Keratinocyte (primary cell): ENCODE measurements around the gene LRFN4. TPM values are rescaled to one million over a fixed set of nuclear protein-coding genes. Genes with fewer than 3 reads are reported as not detected.

ENCODE experiments used
- DNase-seq: peaks from one replicate; pipeline ENCODE4 v3.0.0-alpha.2; 2011; ENCODE audit warnings: low read depth, missing footprints, low spot score
- FAIRE-seq: peaks from 2 replicates; lab custom pipeline; 2011; peaks lifted over from hg19 to GRCh38; lab: Jason Lieb, UNC
- H2AFZ ChIP-seq: 2 replicates; pipeline ENCODE4 v1.6.0; 2012; ENCODE audit warnings: low read length, control low read depth, inconsistent platforms; ENCODE audit not compliant: control insufficient read depth
- H3K27ac ChIP-seq: 2 replicates; pipeline ENCODE4 v1.5.1; 2011; ENCODE audit warnings: low read length; ENCODE audit not compliant: control insufficient read depth, insufficient read depth
- H3K27me3 ChIP-seq: 3 replicates; pipeline ENCODE4 v1.6.0; 2011; ENCODE audit warnings: low read length; ENCODE audit not compliant: control insufficient read depth, insufficient read depth; ENCODE audit errors: extremely low read depth
- H3K36me3 ChIP-seq, 2 experiments: 2 replicates in 1 of 2; 3 replicates in 1 of 2; pipeline ENCODE4 v1.5.1; 2011; ENCODE audit warnings: low read length in 2 of 2, mild to moderate bottlenecking in 1 of 2; ENCODE audit not compliant: control insufficient read depth in 2 of 2, insufficient read depth in 2 of 2; ENCODE audit errors: extremely low read depth in 1 of 2
- H3K4me1 ChIP-seq: 3 replicates; pipeline ENCODE4 v1.5.1; 2011; ENCODE audit warnings: low read length; ENCODE audit not compliant: control insufficient read depth, insufficient read depth; ENCODE audit errors: extremely low read depth
- H3K4me2 ChIP-seq: 3 replicates; pipeline ENCODE4 v1.6.0; 2011; ENCODE audit warnings: low read depth, low read length; ENCODE audit not compliant: control insufficient read depth, insufficient read depth; ENCODE audit errors: extremely low read depth
- H3K4me3 ChIP-seq, 3 experiments: fragments of 200-600 bp in 1 of 3; sonication (generic) in 1 of 3; 2 replicates in 2 of 3; 3 replicates in 1 of 3; pipeline ENCODE4 v1.5.1; 2011 to 2016; ENCODE audit warnings: low read length in 3 of 3, mild to moderate bottlenecking in 3 of 3, control low read depth in 2 of 3, inconsistent platforms in 1 of 3, low read depth in 1 of 3, mixed read lengths in 1 of 3, mixed run types in 1 of 3, moderate library complexity in 1 of 3; ENCODE audit not compliant: control insufficient read depth in 2 of 3, insufficient read depth in 2 of 3; ENCODE audit errors: extremely low read depth in 1 of 3
- H3K79me2 ChIP-seq: 2 replicates; pipeline ENCODE4 v1.6.0; 2012; ENCODE audit warnings: low read length; ENCODE audit not compliant: control insufficient read depth, insufficient read depth
- H3K9ac ChIP-seq: 3 replicates; pipeline ENCODE4 v1.6.0; 2011; ENCODE audit warnings: low read length; ENCODE audit not compliant: control insufficient read depth, insufficient read depth; ENCODE audit errors: extremely low read depth
- H3K9me1 ChIP-seq: 3 replicates; pipeline ENCODE4 v1.6.0; 2011; ENCODE audit warnings: low read length; ENCODE audit not compliant: control insufficient read depth, insufficient read depth; ENCODE audit errors: extremely low read depth
- H3K9me3 ChIP-seq: 2 replicates; pipeline ENCODE4 v1.5.1; 2012; ENCODE audit warnings: low read depth, low read length; ENCODE audit not compliant: control insufficient read depth
- H4K20me1 ChIP-seq: 3 replicates; pipeline ENCODE4 v1.6.0; 2011; ENCODE audit warnings: low read length; ENCODE audit not compliant: control insufficient read depth, insufficient read depth; ENCODE audit errors: extremely low read depth
- EZH2 ChIP-seq: IDR thresholded peaks from one replicate; pipeline ENCODE4 v1.6.1; 2012; ENCODE audit warnings: inconsistent platforms, mild to moderate bottlenecking, low read length, moderate library complexity
- dilution Hi-C: fragments of 300-500 bp; cut with MboI; formaldehyde crosslinking; loops from one replicate; pipeline ENCODE4 v1.7.0; 2020; ENCODE audit warnings: low sequenced_read_pairs; ENCODE audit not compliant: extremely low pct_ligation_motif_present
- polyA plus RNA-seq, 5 experiments: library from polyadenylated mRNA; depleted of rRNA in 3 of 5; stranded (reverse) in 3 of 5; stranded (forward) in 1 of 5; unstranded in 1 of 5; fragments of >200 nt; gene quantifications; 1 replicate in 1 of 5; 2 replicates in 3 of 5; 3 replicates in 1 of 5; pipeline versions ENCODE4 v1.2.1 to v1.2.3, GENCODE V29; 2011 to 2012; ENCODE audit warnings: missing spikeins in 2 of 5, low read depth in 1 of 5, low replicate concordance in 1 of 5
- TF ChIP-seq, protein P1 (sequence below), 3 experiments: IDR thresholded peaks in 1 of 3; conservative IDR thresholded peaks in 1 of 3; optimal IDR thresholded peaks in 1 of 3; 2 replicates in 2 of 3; 3 replicates in 1 of 3; pipeline versions ENCODE3 to v1.5.1; 2011; ENCODE audit warnings: low read length in 3 of 3, mild to moderate bottlenecking in 3 of 3, moderate library complexity in 2 of 3, control low read depth in 1 of 3, inconsistent platforms in 1 of 3; ENCODE audit not compliant: insufficient read depth in 2 of 3; ENCODE audit errors: extremely low read depth in 1 of 3

The LRFN4 gene
- polyA plus RNA-seq, 1 donor (not counting 4 experiments of a cell fraction or from before 2014, with no cell fraction given), result 1.1 TPM

DNA sequence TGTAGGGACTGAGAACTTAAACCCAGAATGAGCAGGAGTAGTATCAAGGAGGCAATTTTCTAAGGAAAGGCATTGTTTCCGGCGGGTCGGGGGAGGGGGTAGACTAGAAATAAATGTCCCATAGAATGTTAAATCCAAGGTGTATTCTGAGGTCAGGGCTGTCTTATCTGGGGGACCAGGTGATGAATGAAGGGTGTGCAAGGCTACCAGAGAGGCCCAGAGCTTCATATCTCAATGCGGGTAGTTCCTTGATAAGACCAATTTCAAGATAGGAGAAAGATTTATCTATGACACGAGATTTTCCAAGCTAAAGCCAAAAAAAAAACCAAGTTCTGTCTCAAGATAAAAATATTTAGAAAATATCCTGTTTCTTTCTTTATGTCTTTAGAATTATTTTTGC lies 21.9 kb upstream of the LRFN4 start:
- H4K20me1 ChIP-seq, result no peaks in the 10 kb centered on the region
- H3K4me3 ChIP-seq, result no peak overlapping the region
- no peaks in the 10 kb centered on the region for H3K9me1 ChIP-seq
- peaks cover 2% of the 10 kb centered on the region for H3K79me2 ChIP-seq
- DNase-seq (no peak), FAIRE-seq (no peak)
- peaks cover 9 to 11% of the 10 kb centered on the region in 2 experiments for H3K36me3 ChIP-seq
- H3K27ac ChIP-seq, result no peak overlapping the region
- dilution Hi-C loops, result no loop called here
- no peaks in the 10 kb centered on the region for H3K4me1 ChIP-seq
- H2AFZ ChIP-seq, result no peak overlapping the region
- no peaks in the 10 kb centered on the region for H3K27me3 ChIP-seq
- no peaks in the 10 kb centered on the region for H3K9me3 ChIP-seq
- H3K9ac ChIP-seq, result no peak overlapping the region
- no peak for TF ChIP-seq EZH2
- TF ChIP-seq, protein P1, sequence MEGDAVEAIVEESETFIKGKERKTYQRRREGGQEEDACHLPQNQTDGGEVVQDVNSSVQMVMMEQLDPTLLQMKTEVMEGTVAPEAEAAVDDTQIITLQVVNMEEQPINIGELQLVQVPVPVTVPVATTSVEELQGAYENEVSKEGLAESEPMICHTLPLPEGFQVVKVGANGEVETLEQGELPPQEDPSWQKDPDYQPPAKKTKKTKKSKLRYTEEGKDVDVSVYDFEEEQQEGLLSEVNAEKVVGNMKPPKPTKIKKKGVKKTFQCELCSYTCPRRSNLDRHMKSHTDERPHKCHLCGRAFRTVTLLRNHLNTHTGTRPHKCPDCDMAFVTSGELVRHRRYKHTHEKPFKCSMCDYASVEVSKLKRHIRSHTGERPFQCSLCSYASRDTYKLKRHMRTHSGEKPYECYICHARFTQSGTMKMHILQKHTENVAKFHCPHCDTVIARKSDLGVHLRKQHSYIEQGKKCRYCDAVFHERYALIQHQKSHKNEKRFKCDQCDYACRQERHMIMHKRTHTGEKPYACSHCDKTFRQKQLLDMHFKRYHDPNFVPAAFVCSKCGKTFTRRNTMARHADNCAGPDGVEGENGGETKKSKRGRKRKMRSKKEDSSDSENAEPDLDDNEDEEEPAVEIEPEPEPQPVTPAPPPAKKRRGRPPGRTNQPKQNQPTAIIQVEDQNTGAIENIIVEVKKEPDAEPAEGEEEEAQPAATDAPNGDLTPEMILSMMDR (optimal IDR thresholded peaks at IDR 0.05 in 1 of 3, IDR thresholded peaks at IDR 0.05 in 1 of 3, conservative IDR thresholded peaks at IDR 0.05 in 1 of 3; ENCODE audit: extremely low read depth in 1 of 3, insufficient read depth in 2 of 3, low read length in 3 of 3), result no peak
- no peak overlapping the region for H3K4me2 ChIP-seq

GRCh38 chr11:66835768-66836405 lies 21.0 kb upstream of the LRFN4 start:
- no peaks in the 10 kb centered on the region for H3K27me3 ChIP-seq
- no peaks in the 10 kb centered on the region for H3K4me1 ChIP-seq
- no peak for FAIRE-seq
- TF ChIP-seq, protein P1 (optimal IDR thresholded peaks at IDR 0.05 in 1 of 3, IDR thresholded peaks at IDR 0.05 in 1 of 3, conservative IDR thresholded peaks at IDR 0.05 in 1 of 3; ENCODE audit: extremely low read depth in 1 of 3, insufficient read depth in 2 of 3, low read length in 3 of 3), result no peak
- no peak for TF ChIP-seq EZH2
- H3K4me3 ChIP-seq, result no peak overlapping the region
- no peaks in the 10 kb centered on the region for H3K9me3 ChIP-seq
- no peaks in the 10 kb centered on the region for H4K20me1 ChIP-seq
- no peak overlapping the region for H3K4me2 ChIP-seq
- DNase-seq, result no peak
- no peak overlapping the region for H3K9ac ChIP-seq
- peaks cover 3% of the 10 kb centered on the region for H3K79me2 ChIP-seq
- H2AFZ ChIP-seq, result no peak overlapping the region
- peaks cover 10 to 20% of the 10 kb centered on the region in 2 experiments for H3K36me3 ChIP-seq
- dilution Hi-C loops, result no loop called here
- no peak overlapping the region for H3K27ac ChIP-seq
- no peaks in the 10 kb centered on the region for H3K9me1 ChIP-seq
